Measurements from ENCODE around the gene EPHB2.

The EPHB2 gene

DNA sequence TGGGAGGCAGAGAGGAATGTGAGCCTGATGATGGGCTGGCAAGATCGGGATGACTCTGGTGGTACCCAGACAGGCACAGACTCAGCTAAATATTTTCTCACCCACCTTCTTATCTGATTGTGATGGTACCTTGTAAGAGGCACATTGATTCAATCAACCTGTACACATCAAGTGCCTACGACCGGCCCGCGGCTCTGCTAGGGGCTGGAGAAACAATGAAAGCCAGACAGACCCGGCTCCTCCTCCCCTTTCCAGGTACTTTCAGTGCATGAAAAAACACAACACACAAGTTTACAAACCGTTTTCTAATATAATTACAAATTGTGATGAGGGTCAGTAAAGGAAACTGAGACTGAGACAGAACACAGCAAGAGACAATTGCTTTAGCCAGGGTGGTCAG, 147.0 kb downstream of the EPHB2 start:
- H4K8ac ChIP-seq (ENCODE audit: low read length), result no peak overlapping the region
- H3K9ac ChIP-seq (ENCODE audit: low read length), result no peak overlapping the region
- H3K4me1 ChIP-seq (ENCODE audit: control insufficient read depth, insufficient read depth, low read depth, low read length), result peaks cover 16% of the 10 kb centered on the region
- no peak overlapping the region for H2BK15ac ChIP-seq (ENCODE audit: low read depth, poor library complexity, severe bottlenecking)
- WGBS, result 92% methylated on average over 6 of the region's 7 CpGs
- H3K4me3 ChIP-seq (ENCODE audit: insufficient read depth in 1 of 2, low read depth in 1 of 2, low read length in 2 of 2), result no peak overlapping the region
- no peak for DNase-seq
- no peak overlapping the region for H4K91ac ChIP-seq (ENCODE audit: low read length)
- H2BK120ac ChIP-seq (ENCODE audit: low read depth, low read length), result no peak overlapping the region
- no peaks in the 10 kb centered on the region for H3K9me3 ChIP-seq (ENCODE audit: control insufficient read depth, low read length)
- H3K27ac ChIP-seq (ENCODE audit: low read length, poor library complexity, severe bottlenecking), result no peak overlapping the region
- no peak overlapping the region for H2BK5ac ChIP-seq (ENCODE audit: low read depth, low read length, poor library complexity, severe bottlenecking)
- no peak overlapping the region for H2AK5ac ChIP-seq (ENCODE audit: low read length, severe bottlenecking)
- no peak overlapping the region for H3K23ac ChIP-seq (ENCODE audit: low read length in 2 of 2)
- no peak overlapping the region for H2BK12ac ChIP-seq (ENCODE audit: low read length in 2 of 2)
- H3K18ac ChIP-seq (ENCODE audit: low read depth in 1 of 2, low read length in 2 of 2), result no peak overlapping the region
- H3K27me3 ChIP-seq (ENCODE audit: control insufficient read depth in 1 of 2, insufficient read depth in 1 of 2, low read length in 2 of 2), result peaks cover 0 to 32% of the 10 kb centered on the region in 2 experiments
- no peak overlapping the region for H2AFZ ChIP-seq (ENCODE audit: low read depth, low read length)
- no peak overlapping the region for H3K4me2 ChIP-seq (ENCODE audit: low read length, poor library complexity, severe bottlenecking)
- no peak overlapping the region for H3K14ac ChIP-seq (ENCODE audit: low read length in 2 of 2)
- peaks cover 0 to 19% of the 10 kb centered on the region in 2 experiments for H3K36me3 ChIP-seq (ENCODE audit: control insufficient read depth in 1 of 2, insufficient read depth in 2 of 2, low read depth in 1 of 2, low read length in 2 of 2)
- H3K4ac ChIP-seq (ENCODE audit: low read depth in 1 of 2, low read length in 2 of 2), result no peak overlapping the region
- H3K79me1 ChIP-seq (replicated peaks; ENCODE audit: low read length, poor library complexity, severe bottlenecking), result peaks cover 23% of the 10 kb centered on the region

DNA sequence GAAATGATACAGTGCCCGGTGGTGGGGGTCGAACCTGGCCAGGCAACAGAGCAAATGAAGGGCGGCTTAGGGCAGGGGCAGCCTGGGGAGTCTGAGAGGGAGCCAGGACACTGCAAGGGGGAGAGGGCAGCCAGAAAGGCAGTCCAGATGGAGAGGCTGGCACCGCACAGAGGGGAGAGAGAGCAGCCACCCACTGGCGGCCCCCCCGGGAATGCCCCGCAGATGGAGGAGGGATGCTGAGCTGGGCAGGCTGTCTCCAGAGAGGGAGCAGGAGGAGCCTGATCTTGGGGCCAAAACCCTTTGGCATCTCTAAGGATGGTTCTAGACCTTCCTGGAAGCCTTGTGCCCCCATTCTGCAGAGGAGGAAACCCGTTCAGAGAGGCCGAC, 149.8 kb downstream of the EPHB2 start:
- WGBS, result 99% methylated on average over 9 of the region's 9 CpGs
- H3K9ac ChIP-seq (ENCODE audit: low read length), result no peak overlapping the region
- H3K4me2 ChIP-seq (ENCODE audit: low read length, poor library complexity, severe bottlenecking), result no peak overlapping the region
- no peak overlapping the region for H4K91ac ChIP-seq (ENCODE audit: low read length)
- peaks cover 27% of the 10 kb centered on the region for H3K79me1 ChIP-seq (replicated peaks; ENCODE audit: low read length, poor library complexity, severe bottlenecking)
- peak overlapping the region in 1 of 2 experiments; percentile 29 for H3K14ac ChIP-seq (ENCODE audit: low read length in 2 of 2)
- H2AK5ac ChIP-seq (ENCODE audit: low read length, severe bottlenecking), result no peak overlapping the region
- no peak overlapping the region for H3K18ac ChIP-seq (ENCODE audit: low read depth in 1 of 2, low read length in 2 of 2)
- H3K4ac ChIP-seq (ENCODE audit: low read depth in 1 of 2, low read length in 2 of 2), result no peak overlapping the region
- no peak overlapping the region for H3K27ac ChIP-seq (ENCODE audit: low read length, poor library complexity, severe bottlenecking)
- peaks cover 13% of the 10 kb centered on the region for H3K4me1 ChIP-seq (ENCODE audit: control insufficient read depth, insufficient read depth, low read depth, low read length)
- H3K9me3 ChIP-seq (ENCODE audit: control insufficient read depth, low read length), result no peaks in the 10 kb centered on the region
- H3K36me3 ChIP-seq (ENCODE audit: control insufficient read depth in 1 of 2, insufficient read depth in 2 of 2, low read depth in 1 of 2, low read length in 2 of 2), result peaks cover 0 to 31% of the 10 kb centered on the region in 2 experiments
- H3K4me3 ChIP-seq (ENCODE audit: insufficient read depth in 1 of 2, low read depth in 1 of 2, low read length in 2 of 2), result no peak overlapping the region
- peaks cover 0 to 21% of the 10 kb centered on the region in 2 experiments for H3K27me3 ChIP-seq (ENCODE audit: control insufficient read depth in 1 of 2, insufficient read depth in 1 of 2, low read length in 2 of 2)
- H3K23ac ChIP-seq (ENCODE audit: low read length in 2 of 2), result no peak overlapping the region
- no peak overlapping the region for H2BK15ac ChIP-seq (ENCODE audit: low read depth, poor library complexity, severe bottlenecking)
- H2BK5ac ChIP-seq (ENCODE audit: low read depth, low read length, poor library complexity, severe bottlenecking), result no peak overlapping the region
- no peak for DNase-seq
- peak overlapping the region in 1 of 2 experiments; percentile 29 for H2BK12ac ChIP-seq (ENCODE audit: low read length in 2 of 2)
- no peak overlapping the region for H2BK120ac ChIP-seq (ENCODE audit: low read depth, low read length)
- H4K8ac ChIP-seq (ENCODE audit: low read length), result no peak overlapping the region
- no peak overlapping the region for H2AFZ ChIP-seq (ENCODE audit: low read depth, low read length)

DNA sequence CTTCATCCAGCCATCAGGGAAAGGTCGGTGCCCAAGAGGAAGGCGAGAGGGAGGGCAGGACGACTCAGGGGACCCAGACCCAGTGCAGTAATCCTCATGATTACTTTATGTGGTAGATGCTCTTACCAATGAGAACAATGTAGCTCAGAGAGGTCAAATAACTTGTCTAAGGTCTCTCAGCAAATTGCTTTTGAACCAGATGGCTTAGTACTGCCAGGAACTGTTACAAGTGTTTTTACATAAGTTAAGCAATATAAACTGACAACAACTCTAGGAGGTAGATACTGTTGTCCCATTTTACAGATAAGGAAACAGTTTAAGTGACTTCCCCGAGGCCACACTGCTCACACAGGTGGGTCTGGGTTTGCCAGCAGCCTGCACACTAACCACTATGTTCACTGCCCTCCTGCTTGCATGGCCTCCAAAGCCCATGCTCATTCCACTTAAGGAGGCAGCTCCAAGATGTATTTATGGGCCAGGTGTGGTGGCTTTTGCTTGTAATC, 150.3 kb downstream of the EPHB2 start:
- no peak overlapping the region for H2BK15ac ChIP-seq (ENCODE audit: low read depth, poor library complexity, severe bottlenecking)
- no peak overlapping the region for H3K23ac ChIP-seq (ENCODE audit: low read length in 2 of 2)
- no peak overlapping the region for H2BK5ac ChIP-seq (ENCODE audit: low read depth, low read length, poor library complexity, severe bottlenecking)
- no peak overlapping the region for H2AFZ ChIP-seq (ENCODE audit: low read depth, low read length)
- no peak overlapping the region for H4K8ac ChIP-seq (ENCODE audit: low read length)
- H3K27ac ChIP-seq (ENCODE audit: low read length, poor library complexity, severe bottlenecking), result no peak overlapping the region
- 88% methylated on average over 4 of the region's 4 CpGs for WGBS
- H2BK120ac ChIP-seq (ENCODE audit: low read depth, low read length), result no peak overlapping the region
- H3K9ac ChIP-seq (ENCODE audit: low read length), result no peak overlapping the region
- no peak overlapping the region for H4K91ac ChIP-seq (ENCODE audit: low read length)
- no peak overlapping the region for H3K4me2 ChIP-seq (ENCODE audit: low read length, poor library complexity, severe bottlenecking)
- H3K4ac ChIP-seq (ENCODE audit: low read depth in 1 of 2, low read length in 2 of 2), result no peak overlapping the region
- no peak overlapping the region for H3K18ac ChIP-seq (ENCODE audit: low read depth in 1 of 2, low read length in 2 of 2)
- H3K9me3 ChIP-seq (ENCODE audit: control insufficient read depth, low read length), result no peaks in the 10 kb centered on the region
- H3K4me1 ChIP-seq (ENCODE audit: control insufficient read depth, insufficient read depth, low read depth, low read length), result peaks cover 11% of the 10 kb centered on the region
- H3K4me3 ChIP-seq (ENCODE audit: insufficient read depth in 1 of 2, low read depth in 1 of 2, low read length in 2 of 2), result no peak overlapping the region
- H3K36me3 ChIP-seq (ENCODE audit: control insufficient read depth in 1 of 2, insufficient read depth in 2 of 2, low read depth in 1 of 2, low read length in 2 of 2), result peaks cover 0 to 35% of the 10 kb centered on the region in 2 experiments
- peak overlapping the region in 1 of 2 experiments; percentile 29 for H2BK12ac ChIP-seq (ENCODE audit: low read length in 2 of 2)
- H3K27me3 ChIP-seq (ENCODE audit: control insufficient read depth in 1 of 2, insufficient read depth in 1 of 2, low read length in 2 of 2), result peaks cover 0 to 23% of the 10 kb centered on the region in 2 experiments
- H3K79me1 ChIP-seq (replicated peaks; ENCODE audit: low read length, poor library complexity, severe bottlenecking), result peaks cover 24% of the 10 kb centered on the region
- DNase-seq, result peak; percentile 44
- no peak overlapping the region for H3K14ac ChIP-seq (ENCODE audit: low read length in 2 of 2)
- no peak overlapping the region for H2AK5ac ChIP-seq (ENCODE audit: low read length, severe bottlenecking)

DNA sequence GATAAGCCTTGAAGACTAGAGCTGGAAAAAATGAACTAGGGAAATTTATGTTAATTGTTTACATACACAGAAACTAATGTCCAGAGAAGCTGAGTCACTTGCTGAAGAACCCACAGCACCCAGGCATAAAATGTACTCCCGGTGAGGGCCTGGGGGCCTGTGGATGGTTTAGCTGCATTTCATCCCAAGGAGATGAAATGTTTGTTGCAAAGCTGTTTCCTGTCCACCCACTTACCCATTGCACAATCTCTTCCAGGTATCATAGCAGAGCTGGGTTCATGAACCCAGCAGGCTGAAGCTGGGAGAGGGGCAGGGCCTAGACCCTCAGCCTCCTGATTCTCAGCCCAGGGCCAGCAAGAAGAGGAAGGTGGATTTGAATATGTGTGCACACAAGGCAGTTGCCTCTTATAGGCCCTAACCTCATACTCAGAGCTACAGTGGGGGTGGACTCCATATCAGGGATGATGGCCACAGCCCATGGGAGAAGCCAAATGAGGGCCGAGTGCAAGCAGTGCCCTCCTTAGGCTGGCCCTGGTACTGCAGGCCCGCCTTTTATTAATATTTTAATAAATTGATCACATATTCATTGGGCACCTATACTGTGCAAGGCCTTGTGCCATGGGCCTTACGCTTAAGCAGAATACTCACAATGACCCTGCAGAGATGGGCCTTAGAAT, 151.3 kb downstream of the EPHB2 start:
- Histone ChIP-seq H3K4me3 (ENCODE audit: insufficient read depth in 1 of 2, low read depth in 1 of 2, low read length in 2 of 2) (no peak overlapping the region), H3K27ac (ENCODE audit: low read length, poor library complexity, severe bottlenecking) (peak overlapping the region; percentile 36), H2BK120ac (ENCODE audit: low read depth, low read length) (no peak overlapping the region), H3K36me3 (ENCODE audit: control insufficient read depth in 1 of 2, insufficient read depth in 2 of 2, low read depth in 1 of 2, low read length in 2 of 2) (peaks cover 0 to 40% of the 10 kb centered on the region in 2 experiments), H4K8ac (ENCODE audit: low read length) (peak overlapping the region; percentile 67), H2BK12ac (ENCODE audit: low read length in 2 of 2) (no peak overlapping the region), H3K27me3 (ENCODE audit: control insufficient read depth in 1 of 2, insufficient read depth in 1 of 2, low read length in 2 of 2) (peaks cover 0 to 17% of the 10 kb centered on the region in 2 experiments), H2AK5ac (ENCODE audit: low read length, severe bottlenecking) (peak overlapping the region; percentile 37), H2BK15ac (ENCODE audit: low read depth, poor library complexity, severe bottlenecking) (no peak overlapping the region), H3K79me1 (replicated peaks; ENCODE audit: low read length, poor library complexity, severe bottlenecking) (peaks cover 22% of the 10 kb centered on the region), H3K23ac (ENCODE audit: low read length in 2 of 2) (no peak overlapping the region), H3K4me1 (ENCODE audit: control insufficient read depth, insufficient read depth, low read depth, low read length) (peaks cover 6% of the 10 kb centered on the region), H4K91ac (ENCODE audit: low read length) (no peak overlapping the region), H3K18ac (ENCODE audit: low read depth in 1 of 2, low read length in 2 of 2) (peak overlapping the region in 1 of 2 experiments; percentile 16), H3K14ac (ENCODE audit: low read length in 2 of 2) (no peak overlapping the region), H3K4me2 (ENCODE audit: low read length, poor library complexity, severe bottlenecking) (no peak overlapping the region), H3K9ac (ENCODE audit: low read length) (peak overlapping the region; percentile 36), H2AFZ (ENCODE audit: low read depth, low read length) (no peak overlapping the region), H3K4ac (ENCODE audit: low read depth in 1 of 2, low read length in 2 of 2) (no peak overlapping the region), H3K9me3 (ENCODE audit: control insufficient read depth, low read length) (no peaks in the 10 kb centered on the region), H2BK5ac (ENCODE audit: low read depth, low read length, poor library complexity, severe bottlenecking) (no peak overlapping the region)
- DNase-seq, result peak; percentile 89
- WGBS, result 60% methylated on average over 3 of the region's 4 CpGs

Data from mesenchymal stem cell (in vitro differentiated cells and primary cell).